Stomach (tissue), 9 donors: ENCODE measurements around the gene KCNE2. TPM values are rescaled to one million over a fixed set of nuclear protein-coding genes. Genes with fewer than 3 reads are reported as not detected.

ENCODE experiments used
- DNase-seq, 2 donors: peaks; one replicate each; pipeline versions ENCODE4 v3.0.0 to v3.0.0-alpha.2; 2013 to 2019
- H3K27ac ChIP-seq, 5 donors: fragments of 200-600 bp in 4 of 5; sonication (generic) in 4 of 5; one replicate each; pipeline ENCODE4 v1.5.1; 2013 to 2019; ENCODE audit warnings: mild to moderate bottlenecking in 1 of 5, moderate library complexity in 1 of 5
- H3K27me3 ChIP-seq, 3 donors: fragments of 200-600 bp; sonication (generic); one replicate each; pipeline ENCODE4 v1.5.1; 2017 to 2019; ENCODE audit warnings: mixed run types in 1 of 3
- H3K36me3 ChIP-seq, 4 donors: fragments of 200-600 bp; sonication (generic); 1 replicate in 3 of 4; 2 replicates in 1 of 4; pipeline ENCODE4 v1.5.1; 2016 to 2019
- H3K4me1 ChIP-seq, 4 donors: fragments of 200-600 bp; sonication (generic); one replicate each; pipeline ENCODE4 v1.5.1; 2016 to 2019
- H3K4me3 ChIP-seq, 4 donors: fragments of 200-600 bp; sonication (generic) in 3 of 4; one replicate each; pipeline ENCODE4 v1.5.1; 2016 to 2019; ENCODE audit warnings: mild to moderate bottlenecking in 1 of 4
- H3K9me3 ChIP-seq, 4 donors: fragments of 200-600 bp; sonication (generic); one replicate each; pipeline ENCODE4 v1.5.1; 2016 to 2019
- EP300 ChIP-seq: sonication (generic); formaldehyde crosslinking; IDR thresholded peaks from one replicate; pipeline ENCODE4 v1.6.1; 2017; ENCODE audit warnings: antibody characterized with exemption
- POLR2A ChIP-seq, 4 donors: fragments of 450-650 bp; IDR thresholded peaks; one replicate each; pipeline ENCODE4 v1.6.1; 2016; ENCODE audit warnings: antibody characterized with exemption in 4 of 4, control low read depth in 2 of 4, mild to moderate bottlenecking in 1 of 4, moderate library complexity in 1 of 4
- POLR2AphosphoS5 ChIP-seq, 3 donors: sonication (generic); formaldehyde crosslinking; IDR thresholded peaks; one replicate each; pipeline ENCODE4 v1.6.1; 2016; ENCODE audit warnings: antibody characterized with exemption in 3 of 3
- WGBS, 5 donors: extraction: QIAGEN DNeasy Blood & Tissue Kit in 3 of 5; methylation state at CpG; one replicate each; pipeline versions ENCODE4 v1.1.5 to v1.1.7; 2013 to 2018; 5-methylcytosine and 5-hydroxymethylcytosine counted together
- intact Hi-C: fragments of 100-400 bp; cut with DNase I; formaldehyde crosslinking; loops from one replicate; pipeline ENCODE4 v1.15.1; 2023; ENCODE audit warnings: low total_unique reads
- polyA plus RNA-seq, 3 donors: library from polyadenylated mRNA; stranded (reverse); fragments of 200-250 nt; gene quantifications; one replicate each; pipeline ENCODE4 v1.2.3, GENCODE V29; 2013
- total RNA-seq, 5 donors: library from RNA; depleted of rRNA; stranded (reverse); fragments of >200 nt; gene quantifications; one replicate each; pipeline versions ENCODE4 v1.1.0 to v1.2.3, GENCODE V29; 2014 to 2016
- TF ChIP-seq, protein P1 (sequence below), 7 experiments: fragments of 450-650 bp in 4 of 7; fragments of 200-600 bp in 3 of 7; sonication (generic) in 3 of 7; IDR thresholded peaks; one replicate each; pipeline ENCODE4 v1.5.1; 2016 to 2019; ENCODE audit warnings: antibody characterized with exemption in 7 of 7, control low read depth in 2 of 7, mild to moderate bottlenecking in 1 of 7
- donor health status: healthy with polysubstance abuse.
- donor health status: Bipolar disorder and iron deficiency.
- donor health status: healthy.

Gene KCNE2
- total and polyA plus RNA-seq, 8 donors: 34.4 to 294 (median 126) TPM; not detected in 1

DNA sequence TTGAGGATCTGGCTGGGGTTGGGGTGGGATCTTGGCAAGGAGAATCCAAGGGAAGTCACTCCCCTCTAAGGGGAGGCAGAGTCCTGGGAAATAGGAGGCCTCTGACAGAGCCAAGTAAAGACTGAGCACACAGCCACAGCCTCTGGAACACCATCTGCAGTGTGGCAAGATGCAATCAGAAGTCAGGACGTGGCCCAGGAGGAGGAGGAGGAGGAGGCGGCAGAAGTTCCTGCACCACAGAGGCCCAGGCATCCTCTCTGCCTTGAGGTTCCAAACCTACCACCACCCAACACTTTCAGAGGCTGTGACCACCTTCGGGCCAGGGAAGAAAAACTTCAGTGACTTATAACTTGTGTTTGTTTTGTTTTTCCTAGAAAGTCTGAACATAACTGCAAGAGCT, 23.7 kb upstream of the KCNE2 start:
- intact Hi-C loops: no loop called here
- TF ChIP-seq, protein P1, sequence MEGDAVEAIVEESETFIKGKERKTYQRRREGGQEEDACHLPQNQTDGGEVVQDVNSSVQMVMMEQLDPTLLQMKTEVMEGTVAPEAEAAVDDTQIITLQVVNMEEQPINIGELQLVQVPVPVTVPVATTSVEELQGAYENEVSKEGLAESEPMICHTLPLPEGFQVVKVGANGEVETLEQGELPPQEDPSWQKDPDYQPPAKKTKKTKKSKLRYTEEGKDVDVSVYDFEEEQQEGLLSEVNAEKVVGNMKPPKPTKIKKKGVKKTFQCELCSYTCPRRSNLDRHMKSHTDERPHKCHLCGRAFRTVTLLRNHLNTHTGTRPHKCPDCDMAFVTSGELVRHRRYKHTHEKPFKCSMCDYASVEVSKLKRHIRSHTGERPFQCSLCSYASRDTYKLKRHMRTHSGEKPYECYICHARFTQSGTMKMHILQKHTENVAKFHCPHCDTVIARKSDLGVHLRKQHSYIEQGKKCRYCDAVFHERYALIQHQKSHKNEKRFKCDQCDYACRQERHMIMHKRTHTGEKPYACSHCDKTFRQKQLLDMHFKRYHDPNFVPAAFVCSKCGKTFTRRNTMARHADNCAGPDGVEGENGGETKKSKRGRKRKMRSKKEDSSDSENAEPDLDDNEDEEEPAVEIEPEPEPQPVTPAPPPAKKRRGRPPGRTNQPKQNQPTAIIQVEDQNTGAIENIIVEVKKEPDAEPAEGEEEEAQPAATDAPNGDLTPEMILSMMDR (IDR thresholded peaks at IDR 0.05): no peak
- TF ChIP-seq POLR2A (IDR thresholded peaks at IDR 0.05) (no peak), EP300 (no peak), POLR2AphosphoS5 (IDR thresholded peaks at IDR 0.05) (no peak)
- 61 to 88% (median 82%) methylated on average over 3 of the region's 3 CpGs for WGBS, 5 donors
- Histone ChIP-seq H3K27ac (no peak overlapping the region), H3K36me3 (no peaks in the 10 kb centered on the region), H3K4me3 (no peak overlapping the region), H3K27me3 (no peaks in the 10 kb centered on the region), H3K9me3 (no peaks in the 10 kb centered on the region), H3K4me1 (peaks cover 0 to 26% (median 12%) of the 10 kb centered on the region in 4 donors)
- DNase-seq: no peak

DNA sequence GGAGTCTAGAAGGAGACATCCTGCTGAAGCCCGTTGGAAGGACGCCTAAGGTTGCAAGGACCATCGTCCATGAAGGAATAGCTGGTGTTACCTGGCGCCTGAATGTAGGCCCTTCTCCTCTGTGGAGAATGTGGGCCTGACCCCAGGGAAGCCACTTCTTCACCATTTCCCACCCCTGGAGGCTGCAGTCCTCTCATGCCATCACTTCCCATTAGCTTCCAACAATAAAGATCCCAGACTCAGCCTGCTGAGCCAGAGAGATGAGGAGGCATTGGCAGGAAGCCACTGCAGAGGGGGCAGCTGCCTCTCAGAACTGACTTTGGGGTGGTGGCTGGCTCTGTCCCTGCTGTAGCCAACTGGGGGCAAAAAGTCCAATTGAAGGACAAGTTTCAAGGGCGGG, 21.3 kb upstream of the KCNE2 start:
- WGBS, 5 donors: 80 to 94% (median 88%) methylated on average over 5 of the region's 5 CpGs
- Histone ChIP-seq H3K4me3 (no peak overlapping the region), H3K27me3 (no peaks in the 10 kb centered on the region), H3K9me3 (no peaks in the 10 kb centered on the region), H3K36me3 (no peaks in the 10 kb centered on the region), H3K4me1 (peaks cover 0 to 23% (median 3%) of the 10 kb centered on the region in 4 donors), H3K27ac (no peak overlapping the region)
- intact Hi-C loops: no loop called here
- TF ChIP-seq, protein P1 (IDR thresholded peaks at IDR 0.05): no peak
- TF ChIP-seq POLR2A (IDR thresholded peaks at IDR 0.05) (no peak), EP300 (no peak), POLR2AphosphoS5 (IDR thresholded peaks at IDR 0.05) (no peak)
- no peak for DNase-seq

DNA sequence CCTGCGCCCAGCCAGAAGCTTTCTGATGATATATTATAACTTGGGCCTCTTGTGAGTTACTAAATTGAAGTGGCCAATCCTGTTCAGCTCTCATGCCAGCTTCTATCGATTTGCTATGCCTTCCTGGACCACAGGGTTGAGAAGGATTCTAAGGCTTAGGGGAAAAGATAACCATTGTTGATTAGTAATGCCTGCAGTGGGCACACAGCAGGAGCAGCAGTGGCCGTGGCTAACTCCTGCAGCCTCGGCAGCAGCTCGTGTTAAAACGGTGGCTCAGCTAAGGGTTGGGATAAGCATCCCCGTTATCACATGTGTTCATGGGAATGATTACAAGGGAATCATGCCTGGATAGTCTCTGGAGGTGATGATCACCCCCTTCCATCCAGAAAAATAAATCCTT, 20.5 kb upstream of the KCNE2 start:
- TF ChIP-seq, protein P1 (IDR thresholded peaks at IDR 0.05): no peak
- TF ChIP-seq POLR2AphosphoS5 (IDR thresholded peaks at IDR 0.05): no peak
- TF ChIP-seq EP300: no peak
- no peak for TF ChIP-seq POLR2A (IDR thresholded peaks at IDR 0.05)
- WGBS, 5 donors: 88 to 91% (median 89%) methylated on average over 7 of the region's 7 CpGs
- Histone ChIP-seq H3K27me3 (no peaks in the 10 kb centered on the region), H3K36me3 (no peaks in the 10 kb centered on the region), H3K4me3 (no peak overlapping the region), H3K27ac (peak overlapping the region in 1 of 5 donors; percentile 1), H3K9me3 (no peaks in the 10 kb centered on the region), H3K4me1 (peaks cover 0 to 30% (median 0%) of the 10 kb centered on the region in 4 donors)
- no peak for DNase-seq
- intact Hi-C loops: no loop called here

DNA sequence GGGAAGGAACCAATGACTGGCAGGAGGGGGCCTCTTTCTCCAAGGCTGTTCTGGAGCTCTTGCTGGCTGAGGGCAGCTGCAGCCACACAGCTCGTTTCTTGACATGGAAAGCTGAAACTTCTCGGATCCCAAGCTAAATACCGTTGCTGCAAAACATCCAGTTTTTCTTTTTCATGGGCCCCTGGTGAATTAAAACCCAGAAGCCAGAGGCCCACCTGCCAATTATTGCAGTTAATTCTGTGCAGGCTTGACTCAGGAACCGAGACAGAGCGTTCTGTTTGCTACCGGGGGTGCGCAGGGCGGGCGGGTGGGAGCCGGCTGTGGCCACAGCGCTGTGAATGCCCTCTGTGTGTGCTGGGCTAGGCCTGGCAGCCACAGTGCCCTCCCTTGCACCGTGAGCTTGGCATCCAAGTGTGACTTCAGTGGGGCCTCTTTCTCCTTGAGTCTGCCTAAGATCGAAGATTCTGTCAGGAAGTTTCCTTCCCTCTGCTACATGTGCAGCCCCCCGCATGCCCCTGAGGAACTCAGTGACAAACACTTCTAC, 19.9 kb upstream of the KCNE2 start:
- intact Hi-C loops: no loop called here
- Histone ChIP-seq H3K9me3 (no peaks in the 10 kb centered on the region), H3K27me3 (no peaks in the 10 kb centered on the region), H3K4me1 (peaks cover 0 to 30% (median 0%) of the 10 kb centered on the region in 4 donors), H3K36me3 (no peaks in the 10 kb centered on the region), H3K4me3 (no peak overlapping the region), H3K27ac (peak overlapping the region in 1 of 5 donors; percentile 51)
- 78 to 91% (median 83%) methylated on average over 9 to 14 of the region's 14 CpGs for WGBS, 5 donors
- peak in 1 of 2 donors; percentile 27 for DNase-seq
- TF ChIP-seq POLR2AphosphoS5 (IDR thresholded peaks at IDR 0.05) (no peak), POLR2A (IDR thresholded peaks at IDR 0.05) (no peak), EP300 (no peak)
- TF ChIP-seq, protein P1 (IDR thresholded peaks at IDR 0.05): no peak
